ENCODE data around the gene GEMIN5. TPM values are rescaled to one million over a fixed set of nuclear protein-coding genes. Genes with fewer than 3 reads are reported as not detected.

The GEMIN5 gene
- total and polyA plus RNA-seq, 2 of the 13 experiments (the other 11 are each of a cell fraction or from before 2014, with no cell fraction given) = 6.6 to 28.6 TPM

DNA sequence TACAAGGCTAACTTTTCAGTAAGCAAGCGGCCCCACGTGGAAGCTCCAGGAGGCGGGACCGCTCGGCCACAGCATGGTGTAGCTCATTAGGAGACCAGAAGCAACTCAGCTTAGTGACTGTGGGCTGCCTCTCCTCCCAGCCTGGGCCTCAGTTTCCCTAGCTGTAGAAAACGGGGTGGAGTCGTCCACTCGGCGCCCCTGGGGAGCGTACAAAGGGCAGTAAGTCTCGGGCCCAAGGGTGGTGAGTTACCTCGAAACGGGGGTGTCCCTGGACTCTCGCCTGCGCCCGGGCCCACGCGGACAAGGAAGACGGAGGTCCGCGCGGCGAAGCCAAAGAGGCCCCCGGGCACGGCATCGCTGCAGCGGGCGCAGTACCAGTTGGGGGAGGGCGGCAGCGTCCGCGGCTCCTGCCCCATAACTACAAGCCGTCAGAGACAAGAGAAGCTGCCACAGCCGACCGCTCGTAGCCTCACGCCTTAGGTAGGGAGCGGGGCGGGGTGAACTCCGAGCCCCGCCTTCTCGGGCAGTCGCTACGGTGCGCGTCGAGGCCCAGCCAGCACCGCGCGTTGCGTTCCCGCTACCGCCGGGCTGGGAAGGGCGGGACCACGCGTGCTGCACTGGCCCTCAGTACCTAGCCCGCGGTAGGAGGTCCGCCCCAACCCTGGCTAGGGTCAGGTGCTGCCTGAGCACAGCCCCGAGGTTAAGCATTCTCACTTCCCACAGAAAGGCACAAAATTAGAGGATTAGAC lies at the start of gene GEMIN5 (continued):
- TF ChIP-seq JDP2 (CRISPR knock-in tag; IDR thresholded peaks at IDR 0.05; ENCODE audit: borderline replicate concordance) (no peak), DPF2 (CRISPR knock-in tag; IDR thresholded peaks at IDR 0.05; ENCODE audit: borderline replicate concordance, low read depth) (no peak), HIVEP1 (CRISPR knock-in tag; IDR thresholded peaks at IDR 0.05) (0 out of 2 replicates have a peak, but pooled peaks have one; percentile 6), POLR2G (IDR thresholded peaks at IDR 0.05; ENCODE audit: low read depth, low read length) (peak; percentile 86), ZSCAN30 (CRISPR knock-in tag; IDR thresholded peaks at IDR 0.05) (0 out of 2 replicates have a peak, but pooled peaks have one; percentile 20), KAT8 (CRISPR knock-in tag; IDR thresholded peaks at IDR 0.05) (peak; percentile 92), ZNF672 (CRISPR knock-in tag; IDR thresholded peaks at IDR 0.05) (no peak)
- TF ChIP-seq, protein P1, sequence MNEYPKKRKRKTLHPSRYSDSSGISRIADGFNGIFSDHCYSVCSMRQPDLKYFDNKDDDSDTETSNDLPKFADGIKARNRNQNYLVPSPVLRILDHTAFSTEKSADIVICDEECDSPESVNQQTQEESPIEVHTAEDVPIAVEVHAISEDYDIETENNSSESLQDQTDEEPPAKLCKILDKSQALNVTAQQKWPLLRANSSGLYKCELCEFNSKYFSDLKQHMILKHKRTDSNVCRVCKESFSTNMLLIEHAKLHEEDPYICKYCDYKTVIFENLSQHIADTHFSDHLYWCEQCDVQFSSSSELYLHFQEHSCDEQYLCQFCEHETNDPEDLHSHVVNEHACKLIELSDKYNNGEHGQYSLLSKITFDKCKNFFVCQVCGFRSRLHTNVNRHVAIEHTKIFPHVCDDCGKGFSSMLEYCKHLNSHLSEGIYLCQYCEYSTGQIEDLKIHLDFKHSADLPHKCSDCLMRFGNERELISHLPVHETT (CRISPR knock-in tag; conservative IDR thresholded peaks at IDR 0.05) = no peak; the same call in 1 of the 2 replicates

DNA sequence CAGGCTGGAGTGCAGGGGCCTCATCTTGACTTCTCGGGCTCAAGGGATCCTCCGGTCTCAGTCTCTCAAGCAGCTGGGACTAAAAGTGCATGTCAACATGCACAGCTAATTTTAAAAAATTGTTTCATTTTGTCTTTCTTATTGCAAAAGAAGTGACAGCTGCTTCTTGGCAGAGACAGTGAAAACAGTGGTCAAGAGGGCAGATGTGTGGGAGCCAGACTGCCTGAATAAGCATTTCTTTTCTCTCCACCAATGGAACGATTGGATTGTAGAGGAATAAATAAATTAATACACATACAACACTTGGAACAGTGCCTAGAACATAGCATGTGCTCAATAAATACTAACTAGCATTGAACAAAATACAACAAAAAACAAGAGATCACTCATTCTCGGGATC lies 48.1 kb upstream of the GEMIN5 start:
- BruUV-seq (replicated peaks) = no TSS peak
- Histone ChIP-seq H4K20me1 (ENCODE audit: insufficient read depth, low read length) (no peaks in the 10 kb centered on the region), H2AFZ (ENCODE audit: low read length) (no peak overlapping the region), H3K27ac (ENCODE audit: extremely low read length, insufficient read depth, low read length) (no peak overlapping the region), H3K4me1 (ENCODE audit: insufficient read depth, low read length) (no peaks in the 10 kb centered on the region), H3K36me3 (replicated peaks in 1 of 2; ENCODE audit: control insufficient read depth in 1 of 2, insufficient read depth in 2 of 2, low read length in 2 of 2) (no peaks in the 10 kb centered on the region), H3K4me3 (replicated peaks in 1 of 3; ENCODE audit: insufficient read depth in 1 of 3, low read depth in 2 of 3, low read length in 3 of 3) (no peak overlapping the region), H3K9ac (ENCODE audit: insufficient read depth, low read depth, low read length) (no peak overlapping the region), H3K79me2 (ENCODE audit: insufficient read depth, low read length) (no peaks in the 10 kb centered on the region), H3K27me3 (ENCODE audit: control insufficient read depth in 1 of 2, insufficient read depth in 2 of 2, low read length in 2 of 2) (0 out of 5 replicates have a peak, but pooled peaks cover 0 to 1% of the 10 kb centered on the region in 2 experiments), H3K9me3 (ENCODE audit: low read length) (no peaks in the 10 kb centered on the region), H3K4me2 (ENCODE audit: low read depth, low read length) (no peak overlapping the region)
- in situ Hi-C loops (cut with HindIII; ENCODE audit: extremely low pct_ligation_motif_present, low pct_unique_long_range_greater_than_20kb) (no loop called here), intact Hi-C loops (cut with micrococcal nuclease; ENCODE audit: unreplicated experiment) (no loop called here)
- ATAC-seq (no peak), DNase-seq (ENCODE audit: low spot score) (no peak), FAIRE-seq (no peak)
- 50% methylated on average over 4 of the region's 4 CpGs for WGBS (ENCODE audit: low lambda C conversion rate)
- POLR2A ChIA-PET = no interaction called here
- CTCF ChIA-PET (ENCODE audit: low intra/inter-chr PET ratio, low total read pairs) = no interaction called here
- TF ChIP-seq, protein P2, sequence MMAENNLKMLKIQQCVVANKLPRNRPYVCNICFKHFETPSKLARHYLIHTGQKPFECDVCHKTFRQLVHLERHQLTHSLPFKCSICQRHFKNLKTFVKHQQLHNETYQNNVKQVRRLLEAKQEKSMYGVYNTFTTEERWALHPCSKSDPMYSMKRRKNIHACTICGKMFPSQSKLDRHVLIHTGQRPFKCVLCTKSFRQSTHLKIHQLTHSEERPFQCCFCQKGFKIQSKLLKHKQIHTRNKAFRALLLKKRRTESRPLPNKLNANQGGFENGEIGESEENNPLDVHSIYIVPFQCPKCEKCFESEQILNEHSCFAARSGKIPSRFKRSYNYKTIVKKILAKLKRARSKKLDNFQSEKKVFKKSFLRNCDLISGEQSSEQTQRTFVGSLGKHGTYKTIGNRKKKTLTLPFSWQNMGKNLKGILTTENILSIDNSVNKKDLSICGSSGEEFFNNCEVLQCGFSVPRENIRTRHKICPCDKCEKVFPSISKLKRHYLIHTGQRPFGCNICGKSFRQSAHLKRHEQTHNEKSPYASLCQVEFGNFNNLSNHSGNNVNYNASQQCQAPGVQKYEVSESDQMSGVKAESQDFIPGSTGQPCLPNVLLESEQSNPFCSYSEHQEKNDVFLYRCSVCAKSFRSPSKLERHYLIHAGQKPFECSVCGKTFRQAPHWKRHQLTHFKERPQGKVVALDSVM (CRISPR knock-in tag; IDR thresholded peaks at IDR 0.05) = no peak
- TF ChIP-seq KMT2A (CRISPR knock-in tag; IDR thresholded peaks at IDR 0.05) = no peak
- no peak for TF ChIP-seq RAD51 (IDR thresholded peaks at IDR 0.05; ENCODE audit: borderline replicate concordance)
- TF ChIP-seq, protein P3, sequence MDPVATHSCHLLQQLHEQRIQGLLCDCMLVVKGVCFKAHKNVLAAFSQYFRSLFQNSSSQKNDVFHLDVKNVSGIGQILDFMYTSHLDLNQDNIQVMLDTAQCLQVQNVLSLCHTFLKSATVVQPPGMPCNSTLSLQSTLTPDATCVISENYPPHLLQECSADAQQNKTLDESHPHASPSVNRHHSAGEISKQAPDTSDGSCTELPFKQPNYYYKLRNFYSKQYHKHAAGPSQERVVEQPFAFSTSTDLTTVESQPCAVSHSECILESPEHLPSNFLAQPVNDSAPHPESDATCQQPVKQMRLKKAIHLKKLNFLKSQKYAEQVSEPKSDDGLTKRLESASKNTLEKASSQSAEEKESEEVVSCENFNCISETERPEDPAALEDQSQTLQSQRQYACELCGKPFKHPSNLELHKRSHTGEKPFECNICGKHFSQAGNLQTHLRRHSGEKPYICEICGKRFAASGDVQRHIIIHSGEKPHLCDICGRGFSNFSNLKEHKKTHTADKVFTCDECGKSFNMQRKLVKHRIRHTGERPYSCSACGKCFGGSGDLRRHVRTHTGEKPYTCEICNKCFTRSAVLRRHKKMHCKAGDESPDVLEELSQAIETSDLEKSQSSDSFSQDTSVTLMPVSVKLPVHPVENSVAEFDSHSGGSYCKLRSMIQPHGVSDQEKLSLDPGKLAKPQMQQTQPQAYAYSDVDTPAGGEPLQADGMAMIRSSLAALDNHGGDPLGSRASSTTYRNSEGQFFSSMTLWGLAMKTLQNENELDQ (CRISPR knock-in tag; IDR thresholded peaks at IDR 0.05; ENCODE audit: borderline replicate concordance) = no peak
- no peak for TF ChIP-seq ZNF124 (CRISPR knock-in tag; IDR thresholded peaks at IDR 0.05)
- TF ChIP-seq, protein P4, sequence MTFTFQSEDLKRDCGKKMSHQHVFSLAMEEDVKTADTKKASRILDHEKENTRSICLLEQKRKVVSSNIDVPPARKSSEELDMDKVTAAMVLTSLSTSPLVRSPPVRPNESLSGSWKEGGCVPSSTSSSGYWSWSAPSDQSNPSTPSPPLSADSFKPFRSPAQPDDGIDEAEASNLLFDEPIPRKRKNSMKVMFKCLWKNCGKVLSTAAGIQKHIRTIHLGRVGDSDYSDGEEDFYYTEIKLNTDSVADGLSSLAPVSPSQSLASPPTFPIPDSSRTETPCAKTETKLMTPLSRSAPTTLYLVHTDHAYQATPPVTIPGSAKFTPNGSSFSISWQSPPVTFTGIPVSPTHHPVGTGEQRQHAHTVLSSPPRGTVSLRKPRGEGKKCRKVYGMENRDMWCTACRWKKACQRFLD (CRISPR knock-in tag; IDR thresholded peaks at IDR 0.05; ENCODE audit: borderline replicate concordance) = no peak
- TF ChIP-seq SOX6 (IDR thresholded peaks at IDR 0.05) = no peak
- TF ChIP-seq SOX6 (CRISPR knock-in tag; IDR thresholded peaks at IDR 0.05) = no peak
- TF ChIP-seq ZNF563 (CRISPR knock-in tag; IDR thresholded peaks at IDR 0.05) = no peak

All from HepG2 (cell line).